HG02852 (cell line): ENCODE measurements around the gene RYR3.

Experiments
- ATAC-seq: cut with Tn5 transposase; IDR thresholded peaks from one replicate; pipeline ENCODE4 v1.9.1; 2021; ENCODE audit warnings: mild to moderate bottlenecking, moderate library complexity; ENCODE audit not compliant: unreplicated experiment

Gene RYR3

DNA sequence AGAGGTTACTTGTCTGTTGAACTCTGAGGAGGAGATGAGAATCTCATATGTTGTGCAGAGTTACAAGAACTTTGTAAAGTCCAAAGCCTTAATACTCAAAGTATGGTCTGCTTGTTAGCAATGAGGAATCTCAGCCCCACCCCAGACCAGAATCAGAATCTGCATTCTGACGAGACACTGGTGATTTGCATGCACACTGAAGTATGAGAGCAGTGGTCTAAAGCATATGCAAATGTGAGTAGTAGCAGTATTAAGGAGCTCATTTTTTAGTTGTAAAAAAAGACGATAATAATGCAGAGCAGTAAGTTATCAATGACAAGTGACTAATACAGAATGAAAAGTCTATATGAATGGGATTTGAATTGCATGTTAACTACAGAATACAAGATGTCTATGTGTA is 327.7 kb downstream of the RYR3 start:
- no peak for ATAC-seq

DNA sequence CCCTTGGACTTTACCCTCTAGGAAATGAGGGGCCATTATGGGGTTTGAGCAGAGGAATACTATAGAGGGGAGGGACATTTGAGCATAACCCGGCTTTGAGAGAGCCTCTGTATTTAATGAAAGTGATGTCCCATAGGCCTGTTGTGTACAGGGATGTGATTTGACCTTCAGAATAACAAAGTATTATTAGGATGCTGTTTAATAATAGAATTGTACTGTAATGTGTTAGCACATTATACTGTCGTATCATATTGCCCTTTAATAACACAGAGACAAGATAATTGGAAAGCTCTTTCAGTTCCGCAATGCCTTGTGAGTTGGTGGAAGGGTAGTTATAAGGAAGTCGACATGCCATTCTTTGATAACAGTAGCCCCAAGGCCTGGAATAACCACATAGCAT is 328.3 kb downstream of the RYR3 start:
- ATAC-seq, result no peak

- no peak for ATAC-seq
Measured at GRCh38 chr15:33639456-33639855, 328.7 kb downstream of the RYR3 start.

DNA sequence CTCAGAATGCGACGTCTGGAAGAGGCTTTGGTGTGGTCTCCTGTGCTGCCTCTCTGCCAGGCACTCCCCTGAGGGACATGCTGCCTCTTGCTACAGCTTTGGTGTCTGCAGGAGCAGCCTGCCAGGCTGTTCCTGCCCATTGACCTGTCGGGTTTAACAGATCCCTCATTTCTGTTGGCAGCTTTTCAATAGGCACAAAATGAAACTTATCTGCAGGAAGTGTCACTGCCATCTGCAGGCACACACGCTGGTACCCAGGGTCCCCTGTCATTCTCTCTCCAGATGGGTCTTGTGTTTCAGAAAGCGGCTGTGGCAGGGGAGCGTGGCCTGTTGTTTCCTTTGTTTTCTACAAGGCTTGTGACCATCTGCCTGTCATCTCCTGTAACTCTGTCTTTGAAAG is 329.2 kb downstream of the RYR3 start:
- no peak for ATAC-seq

DNA sequence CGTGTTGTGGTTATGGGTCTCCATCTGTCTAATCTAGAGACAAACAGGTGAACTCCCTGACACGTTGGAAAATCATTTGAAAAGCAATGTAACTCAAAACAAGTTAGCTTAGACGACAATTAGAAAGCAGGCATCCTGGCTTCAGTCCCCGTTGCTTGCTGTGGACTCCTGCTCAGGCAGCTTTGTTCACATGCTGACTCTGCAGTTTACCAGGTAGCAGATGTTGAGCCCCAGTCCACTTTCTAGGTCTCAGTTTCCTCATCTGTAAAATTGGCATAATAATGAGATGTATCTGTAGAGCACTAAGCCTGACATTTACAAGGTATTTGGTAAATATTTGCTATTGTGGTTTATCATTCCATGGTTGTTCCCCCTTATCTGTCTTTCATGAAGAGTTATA is 330.3 kb downstream of the RYR3 start:
- ATAC-seq, result no peak

DNA sequence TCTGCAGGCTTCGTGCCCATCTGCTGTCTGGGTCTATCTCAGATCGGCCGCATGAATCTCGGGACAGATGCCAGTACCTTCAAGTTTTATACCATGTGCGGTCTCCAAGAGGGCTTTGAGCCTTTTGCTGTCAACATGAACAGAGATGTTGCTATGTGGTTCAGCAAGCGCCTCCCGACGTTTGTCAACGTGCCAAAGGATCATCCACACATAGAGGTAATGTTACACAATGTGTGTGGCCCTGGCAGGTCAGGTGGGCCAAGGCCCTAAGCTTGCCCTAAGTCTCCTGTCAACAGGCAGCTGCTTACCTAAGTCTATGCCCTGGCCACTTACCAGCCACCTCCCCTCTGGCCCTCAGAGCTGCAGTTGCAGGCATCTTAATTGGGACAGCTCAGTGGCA is 333.5 kb downstream of the RYR3 start:
- no peak for ATAC-seq

GRCh38 chr15:33646744-33647143 is 336.0 kb downstream of the RYR3 start:
- ATAC-seq, result no peak

GRCh38 chr15:33649217-33649933 is 338.6 kb downstream of the RYR3 start:
- no peak for ATAC-seq

GRCh38 chr15:33654860-33655259 is 344.1 kb downstream of the RYR3 start:
- no peak for ATAC-seq

DNA sequence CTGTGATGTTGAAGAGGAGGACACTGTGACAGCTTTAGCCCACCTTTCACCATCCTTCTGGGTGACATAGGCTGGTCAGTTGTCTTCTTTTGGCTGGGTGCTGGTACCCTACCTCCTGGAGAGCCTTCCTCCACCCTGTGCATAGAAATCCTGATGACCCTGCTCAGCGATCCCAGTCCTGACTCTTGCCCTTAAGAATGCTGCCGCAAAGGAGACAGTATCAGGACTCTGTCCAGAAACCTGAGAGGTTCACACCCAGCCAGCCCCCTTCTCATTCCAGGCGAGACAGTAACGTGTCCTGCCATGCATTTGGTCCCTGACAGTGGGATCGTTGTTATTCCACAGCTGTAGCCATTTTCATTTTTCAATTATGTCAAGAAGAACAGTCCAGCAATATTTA is 344.7 kb downstream of the RYR3 start:
- ATAC-seq, result no peak

DNA sequence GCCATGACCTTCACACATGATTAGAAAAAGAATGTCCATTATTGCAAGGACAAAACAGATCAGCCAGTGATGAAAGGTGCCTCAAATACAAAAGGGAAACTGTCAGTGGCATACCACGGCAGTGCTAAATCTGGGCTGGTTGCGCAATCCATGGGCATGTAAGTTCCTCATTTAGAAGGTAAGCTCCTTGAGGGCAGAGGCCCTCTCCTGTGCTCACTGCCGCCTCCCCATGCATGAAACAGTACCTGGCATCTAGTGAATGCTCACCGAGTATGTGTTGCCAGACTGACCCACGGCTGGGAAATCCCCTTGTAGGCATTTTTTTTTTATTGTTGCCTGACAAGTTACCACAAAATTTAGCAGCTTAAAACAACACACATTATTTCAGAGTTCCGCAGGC is 345.4 kb downstream of the RYR3 start:
- ATAC-seq, result no peak

DNA sequence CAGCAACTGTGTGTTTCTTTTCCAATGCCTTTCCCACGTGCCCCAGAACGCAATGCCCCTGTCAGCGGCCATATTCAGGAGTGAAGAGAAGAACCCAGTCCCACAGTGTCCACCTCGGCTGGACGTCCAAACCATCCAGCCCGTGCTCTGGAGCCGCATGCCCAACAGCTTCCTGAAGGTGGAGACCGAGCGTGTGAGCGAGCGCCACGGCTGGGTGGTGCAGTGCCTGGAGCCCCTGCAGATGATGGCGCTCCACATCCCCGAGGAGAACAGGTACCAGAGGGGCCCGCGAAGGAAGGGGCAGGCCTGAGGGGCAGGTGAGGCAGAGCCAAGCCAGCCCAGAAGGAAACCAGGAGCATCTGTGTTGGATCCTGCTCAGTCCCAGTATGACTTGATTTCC is 349.4 kb downstream of the RYR3 start:
- no peak for ATAC-seq

DNA sequence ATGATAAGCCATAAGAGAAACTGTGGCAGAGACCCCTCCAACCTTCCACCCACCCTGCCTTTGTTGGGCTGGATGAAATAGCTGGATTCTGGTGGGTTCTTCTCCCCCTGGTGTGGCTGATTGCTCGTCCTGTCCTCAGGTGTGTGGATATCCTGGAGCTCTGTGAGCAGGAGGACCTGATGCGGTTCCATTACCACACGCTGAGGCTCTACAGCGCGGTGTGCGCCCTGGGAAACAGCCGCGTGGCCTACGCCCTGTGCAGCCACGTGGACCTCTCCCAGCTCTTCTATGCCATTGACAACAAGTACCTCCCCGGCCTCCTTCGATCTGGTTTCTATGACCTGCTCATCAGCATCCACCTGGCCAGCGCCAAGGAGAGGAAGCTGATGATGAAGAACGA is 351.2 kb downstream of the RYR3 start:
- no peak for ATAC-seq

DNA sequence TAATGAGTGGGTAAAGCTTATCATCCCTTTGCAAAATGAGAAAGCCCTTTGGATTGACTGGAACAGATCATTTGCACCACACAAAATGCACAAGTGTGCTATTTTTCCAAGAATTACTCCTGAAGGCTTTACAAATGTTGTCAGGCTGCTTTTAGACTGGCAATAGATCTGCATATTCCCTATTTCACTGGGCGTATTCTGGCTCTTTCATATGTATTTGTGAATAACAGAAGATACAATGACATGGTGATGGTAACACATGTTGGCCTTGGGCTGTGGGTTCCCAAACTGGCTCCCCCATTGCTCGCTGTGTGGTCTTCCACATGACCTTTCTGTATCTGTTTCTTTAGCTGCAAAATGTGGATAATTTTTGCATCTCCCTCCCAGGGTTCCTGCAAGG is 354.2 kb downstream of the RYR3 start:
- no peak for ATAC-seq

DNA sequence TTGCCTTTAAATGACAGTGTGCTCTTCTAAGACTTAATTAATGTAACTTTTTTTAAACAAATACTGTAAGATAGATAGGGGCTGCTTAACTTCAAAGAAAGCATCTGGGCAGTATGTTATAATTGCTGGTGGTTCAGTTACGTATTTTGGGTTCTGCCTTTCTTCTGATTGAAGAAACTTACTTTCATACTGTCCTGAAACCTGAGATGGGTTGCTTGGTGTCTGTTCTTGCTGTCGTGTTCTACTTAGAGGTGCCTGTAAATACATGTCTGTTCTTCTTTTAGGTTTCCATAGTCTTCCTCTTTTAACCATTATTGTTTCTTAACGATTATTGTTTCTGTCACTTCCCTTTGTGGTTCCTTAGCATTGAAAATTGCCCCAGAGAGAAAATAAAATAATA is 359.8 kb downstream of the RYR3 start:
- no peak for ATAC-seq

- ATAC-seq, result peak; percentile 84
Measured at GRCh38 chr15:33671456-33671855, 360.7 kb downstream of the RYR3 start.

DNA sequence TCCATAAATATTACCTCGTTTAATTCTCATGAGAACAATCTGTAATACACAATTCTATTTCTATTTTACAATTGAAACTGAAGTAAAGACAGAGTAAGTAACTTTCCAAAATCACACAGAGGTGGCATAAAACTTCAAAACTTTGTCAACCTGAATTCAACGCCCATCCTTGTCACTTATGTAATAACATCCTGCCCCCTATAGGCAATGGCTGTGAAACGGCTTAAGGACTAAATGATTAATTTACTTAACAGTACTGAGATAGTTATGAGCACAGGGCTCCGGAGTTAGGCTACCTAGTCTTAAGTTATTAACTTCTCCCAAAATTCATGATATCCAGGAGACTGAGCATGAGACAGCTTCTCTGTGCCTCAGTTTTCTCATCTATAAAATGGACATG is 364.5 kb downstream of the RYR3 start:
- no peak for ATAC-seq

DNA sequence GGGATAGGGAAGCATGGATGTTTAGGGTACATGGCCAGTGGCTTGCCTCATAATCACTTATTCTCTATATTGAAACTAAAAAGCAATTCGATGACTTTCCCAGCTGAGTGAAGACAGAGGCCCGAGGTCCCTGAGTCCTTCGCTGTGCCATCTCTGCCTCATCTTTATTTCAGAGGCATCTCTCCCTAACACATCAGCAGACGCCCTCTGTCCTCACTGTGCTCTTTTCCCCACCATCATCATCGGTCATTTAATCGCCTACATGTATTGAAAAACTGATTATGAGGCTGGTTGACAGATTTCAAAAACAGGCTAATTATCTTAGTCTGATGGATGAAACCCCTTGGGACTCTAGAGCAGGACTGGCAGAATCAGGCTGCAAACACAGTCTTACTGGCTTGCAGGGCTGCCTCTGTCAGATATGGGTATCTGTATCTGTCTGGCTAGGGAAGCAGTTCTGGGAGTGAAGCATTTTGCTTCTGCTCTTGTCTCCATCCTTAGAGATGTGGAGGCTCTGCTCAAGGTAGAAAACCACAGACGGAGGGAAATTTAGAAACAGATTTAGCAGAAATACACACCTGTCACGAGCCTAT is 366.6 kb downstream of the RYR3 start:
- ATAC-seq, result no peak

GRCh38 chr15:33678176-33678575 is 367.4 kb downstream of the RYR3 start:
- no peak for ATAC-seq

DNA sequence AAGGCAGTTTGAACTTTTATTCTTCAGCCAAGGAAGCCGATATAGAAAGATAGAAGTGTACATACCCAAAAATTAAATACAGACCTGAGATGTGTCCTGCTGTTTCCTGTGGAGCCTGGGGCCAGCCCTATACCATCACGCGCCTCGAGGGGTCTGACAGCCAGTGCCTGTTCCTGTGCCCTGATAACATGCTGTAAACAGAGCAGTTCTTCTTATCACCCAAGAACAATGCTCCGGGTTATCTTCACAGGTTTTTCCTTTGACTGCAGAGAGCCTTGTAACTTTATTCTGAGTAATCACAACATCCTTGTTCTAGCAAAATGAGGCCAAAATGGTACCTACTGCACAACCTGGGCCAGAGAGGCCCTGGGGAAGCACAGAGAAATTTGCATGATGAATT is 367.8 kb downstream of the RYR3 start:
- ATAC-seq, result no peak

DNA sequence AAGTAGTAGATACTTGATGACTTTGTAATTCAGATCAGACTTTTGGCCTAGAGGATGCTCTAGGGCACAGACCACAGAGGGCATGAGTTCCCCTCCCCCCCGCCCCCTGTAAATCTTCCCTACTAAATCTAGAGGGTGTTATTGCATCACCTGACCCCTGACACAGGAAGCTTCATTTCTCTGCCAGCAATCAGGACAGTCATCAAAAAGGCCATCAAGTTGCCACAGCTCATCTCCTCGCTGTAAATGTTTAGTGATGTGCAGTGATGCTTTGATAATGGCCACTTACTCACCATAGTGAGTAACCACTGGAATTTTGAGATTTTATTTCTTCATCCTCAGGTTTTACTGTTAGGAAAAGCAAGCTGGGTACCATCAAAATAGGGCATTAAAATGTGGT is 368.3 kb downstream of the RYR3 start:
- no peak for ATAC-seq

- no peak for ATAC-seq
Measured at GRCh38 chr15:33680336-33680735, 369.6 kb downstream of the RYR3 start.

- no peak for ATAC-seq
Measured at GRCh38 chr15:33693166-33693800, 382.5 kb downstream of the RYR3 start.
